Ascending aorta (tissue), 2 donors: ENCODE measurements around the gene SLC30A9. TPM values are rescaled to one million over a fixed set of nuclear protein-coding genes. Genes with fewer than 3 reads are reported as not detected.

ENCODE experiments used
- DNase-seq, 2 donors: peaks; one replicate each; pipeline ENCODE4 v3.0.0-alpha.2; 2019; ENCODE audit warnings: low spot score in 2 of 2
- H3K27ac ChIP-seq, 2 donors: fragments of 200-600 bp; sonication (generic); one replicate each; pipeline ENCODE4 v1.5.1; 2016 to 2017; ENCODE audit warnings: mild to moderate bottlenecking in 1 of 2
- H3K27me3 ChIP-seq: fragments of 200-600 bp; sonication (generic); one replicate; pipeline ENCODE4 v1.5.1; 2017
- H3K36me3 ChIP-seq, 2 donors: fragments of 200-600 bp; sonication (generic); one replicate each; pipeline ENCODE4 v1.5.1; 2016
- H3K4me1 ChIP-seq, 2 donors: fragments of 200-600 bp; sonication (generic); one replicate each; pipeline ENCODE4 v1.5.1; 2016 to 2017; ENCODE audit warnings: mild to moderate bottlenecking in 1 of 2
- H3K4me3 ChIP-seq, 2 donors: fragments of 200-600 bp; sonication (generic); one replicate each; pipeline ENCODE4 v1.5.1; 2016 to 2017; ENCODE audit warnings: mild to moderate bottlenecking in 1 of 2
- H3K9me3 ChIP-seq, 2 donors: fragments of 200-600 bp; sonication (generic); one replicate each; pipeline ENCODE4 v1.5.1; 2016
- intact Hi-C: fragments of 100-400 bp; cut with DNase I; formaldehyde crosslinking; loops from one replicate; pipeline ENCODE4 v1.15.1; 2023
- total RNA-seq: library from RNA; depleted of rRNA; stranded (reverse); fragments of >200 nt; gene quantifications from one replicate; pipeline ENCODE4 v1.1.0, GENCODE V29; 2016
- TF ChIP-seq, protein P1 (sequence below), 3 experiments: fragments of 200-600 bp in 2 of 3; fragments of 450-650 bp in 1 of 3; sonication (generic) in 2 of 3; IDR thresholded peaks; one replicate each; pipeline ENCODE4 v1.5.1; 2016 to 2019; ENCODE audit warnings: antibody characterized with exemption in 3 of 3, mild to moderate bottlenecking in 1 of 3, moderate library complexity in 1 of 3

SLC30A9 gene
- total RNA-seq, 1 donor from 2014 or later = 41.0 TPM

GRCh38 chr4:42104521-42104920 is 114.2 kb downstream of the SLC30A9 start:
- intact Hi-C loops = no loop called here
- Histone ChIP-seq H3K9me3 (no peaks in the 10 kb centered on the region), H3K27me3 (no peaks in the 10 kb centered on the region), H3K4me3 (no peak overlapping the region), H3K27ac (no peak overlapping the region), H3K4me1 (no peaks in the 10 kb centered on the region), H3K36me3 (no peaks in the 10 kb centered on the region)
- no peak for DNase-seq
- TF ChIP-seq, protein P1, sequence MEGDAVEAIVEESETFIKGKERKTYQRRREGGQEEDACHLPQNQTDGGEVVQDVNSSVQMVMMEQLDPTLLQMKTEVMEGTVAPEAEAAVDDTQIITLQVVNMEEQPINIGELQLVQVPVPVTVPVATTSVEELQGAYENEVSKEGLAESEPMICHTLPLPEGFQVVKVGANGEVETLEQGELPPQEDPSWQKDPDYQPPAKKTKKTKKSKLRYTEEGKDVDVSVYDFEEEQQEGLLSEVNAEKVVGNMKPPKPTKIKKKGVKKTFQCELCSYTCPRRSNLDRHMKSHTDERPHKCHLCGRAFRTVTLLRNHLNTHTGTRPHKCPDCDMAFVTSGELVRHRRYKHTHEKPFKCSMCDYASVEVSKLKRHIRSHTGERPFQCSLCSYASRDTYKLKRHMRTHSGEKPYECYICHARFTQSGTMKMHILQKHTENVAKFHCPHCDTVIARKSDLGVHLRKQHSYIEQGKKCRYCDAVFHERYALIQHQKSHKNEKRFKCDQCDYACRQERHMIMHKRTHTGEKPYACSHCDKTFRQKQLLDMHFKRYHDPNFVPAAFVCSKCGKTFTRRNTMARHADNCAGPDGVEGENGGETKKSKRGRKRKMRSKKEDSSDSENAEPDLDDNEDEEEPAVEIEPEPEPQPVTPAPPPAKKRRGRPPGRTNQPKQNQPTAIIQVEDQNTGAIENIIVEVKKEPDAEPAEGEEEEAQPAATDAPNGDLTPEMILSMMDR (IDR thresholded peaks at IDR 0.05) = no peak

DNA sequence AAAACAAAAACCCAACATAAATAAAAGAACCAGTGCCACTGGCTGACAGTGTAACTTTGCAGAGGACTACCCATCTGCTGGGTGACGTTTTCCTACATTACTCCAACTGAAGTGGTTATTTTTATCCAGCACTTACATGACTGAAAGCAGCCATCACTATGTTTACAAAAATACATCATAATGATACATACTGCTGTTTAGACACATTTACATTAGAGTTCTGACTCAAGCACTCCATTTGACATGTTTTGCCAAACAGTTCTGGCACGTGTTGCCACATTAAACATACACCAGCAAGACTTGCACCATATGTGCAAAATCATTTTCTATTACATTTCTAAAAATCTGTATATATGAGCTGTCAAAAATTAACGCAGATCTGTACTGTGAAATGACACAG is 122.5 kb downstream of the SLC30A9 start:
- TF ChIP-seq, protein P1 (IDR thresholded peaks at IDR 0.05) = no peak
- intact Hi-C loops = no loop called here
- Histone ChIP-seq H3K4me3 (no peak overlapping the region), H3K4me1 (no peaks in the 10 kb centered on the region), H3K9me3 (no peaks in the 10 kb centered on the region), H3K27ac (no peak overlapping the region), H3K27me3 (no peaks in the 10 kb centered on the region), H3K36me3 (no peaks in the 10 kb centered on the region)
- no peak for DNase-seq

GRCh38 chr4:42119886-42120285 is 129.6 kb downstream of the SLC30A9 start:
- H3K4me1 ChIP-seq = no peaks in the 10 kb centered on the region

DNA sequence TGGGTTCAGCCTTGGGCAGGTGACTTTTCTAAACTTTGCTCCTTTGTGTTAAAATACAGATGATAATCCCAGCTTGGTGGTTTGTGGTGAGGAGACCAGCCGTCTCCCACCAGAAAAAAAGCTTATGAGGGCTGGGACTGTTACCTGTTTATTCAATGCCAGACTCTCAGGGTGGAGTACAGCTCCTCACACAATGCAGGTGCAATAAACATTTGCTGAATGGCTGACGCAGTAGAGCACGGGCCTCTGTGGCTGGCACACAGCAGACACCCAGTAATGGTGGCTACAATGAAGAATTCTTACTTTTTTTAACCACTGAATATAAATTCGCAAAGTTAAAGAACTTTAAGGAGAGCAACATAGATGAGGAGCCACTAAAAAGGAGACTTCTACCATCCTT is 131.9 kb downstream of the SLC30A9 start:
- Histone ChIP-seq H3K27ac (no peak overlapping the region), H3K27me3 (no peaks in the 10 kb centered on the region), H3K4me1 (no peaks in the 10 kb centered on the region), H3K4me3 (no peak overlapping the region), H3K9me3 (no peaks in the 10 kb centered on the region), H3K36me3 (no peaks in the 10 kb centered on the region)
- DNase-seq = no peak
- intact Hi-C loops = no loop called here
- TF ChIP-seq, protein P1 (IDR thresholded peaks at IDR 0.05) = no peak

More at GRCh38 chr4:42119886-42120285, 129.6 kb downstream of the SLC30A9 start:
- H3K36me3 ChIP-seq = no peaks in the 10 kb centered on the region
- intact Hi-C loops = no loop called here
- no peaks in the 10 kb centered on the region for H3K9me3 ChIP-seq
- no peaks in the 10 kb centered on the region for H3K27me3 ChIP-seq
- DNase-seq = no peak
- TF ChIP-seq, protein P1 (IDR thresholded peaks at IDR 0.05) = no peak
- H3K4me3 ChIP-seq = no peak overlapping the region
- H3K27ac ChIP-seq = no peak overlapping the region

GRCh38 chr4:42123071-42123644 is 132.8 kb downstream of the SLC30A9 start:
- Histone ChIP-seq H3K4me3 (no peak overlapping the region), H3K27me3 (no peaks in the 10 kb centered on the region), H3K9me3 (no peaks in the 10 kb centered on the region), H3K36me3 (no peaks in the 10 kb centered on the region), H3K4me1 (no peaks in the 10 kb centered on the region), H3K27ac (no peak overlapping the region)
- TF ChIP-seq, protein P1 (IDR thresholded peaks at IDR 0.05) = no peak
- no peak for DNase-seq
- intact Hi-C loops = no loop called here

- no peaks in the 10 kb centered on the region for H3K4me1 ChIP-seq
- no peak overlapping the region for H3K27ac ChIP-seq
- no peaks in the 10 kb centered on the region for H3K9me3 ChIP-seq
- TF ChIP-seq, protein P1 (IDR thresholded peaks at IDR 0.05) = no peak
- no peak overlapping the region for H3K4me3 ChIP-seq
- no peak for DNase-seq
- no peaks in the 10 kb centered on the region for H3K36me3 ChIP-seq
- intact Hi-C loops = no loop called here
- H3K27me3 ChIP-seq = no peaks in the 10 kb centered on the region
Observed at GRCh38 chr4:42132099-42132498, 141.8 kb downstream of the SLC30A9 start.
